Neuronal stem cell (in vitro differentiated cells): Measurements from ENCODE around the gene HAND2. TPM values are rescaled to one million over a fixed set of nuclear protein-coding genes. Genes with fewer than 3 reads are reported as not detected.

Source experiments
- DNase-seq: peaks from one replicate; pipeline ENCODE4 v3.0.0-alpha.2; 2013; ENCODE audit warnings: low spot score
- H2AFZ ChIP-seq: one replicate; pipeline ENCODE4 v1.6.1; 2013; ENCODE audit warnings: mild to moderate bottlenecking, low read length, inconsistent platforms
- H2AK5ac ChIP-seq: 2 replicates; pipeline ENCODE4 v1.6.1; 2013; ENCODE audit warnings: low read depth, mild to moderate bottlenecking, inconsistent platforms, low read length, moderate library complexity, mixed read lengths
- H2BK120ac ChIP-seq: 2 replicates; pipeline ENCODE4 v1.6.1; 2013; ENCODE audit warnings: low read depth, mild to moderate bottlenecking, inconsistent platforms, low read length, moderate library complexity, mixed read lengths
- H2BK12ac ChIP-seq: one replicate; pipeline ENCODE4 v1.6.1; 2013; ENCODE audit warnings: low read length, inconsistent platforms
- H2BK15ac ChIP-seq: 2 replicates; pipeline ENCODE4 v1.6.1; 2013; ENCODE audit warnings: mild to moderate bottlenecking, low read length, inconsistent platforms, mixed read lengths
- H2BK5ac ChIP-seq: one replicate; pipeline ENCODE4 v1.6.1; 2013; ENCODE audit warnings: inconsistent platforms, mild to moderate bottlenecking, low read length, moderate library complexity
- H3K14ac ChIP-seq: one replicate; pipeline ENCODE4 v1.6.1; 2013; ENCODE audit warnings: low read length, inconsistent platforms
- H3K18ac ChIP-seq: 2 replicates; pipeline ENCODE4 v1.6.1; 2013; ENCODE audit warnings: low read length, inconsistent platforms
- H3K23ac ChIP-seq: 2 replicates; pipeline ENCODE4 v1.6.1; 2013; ENCODE audit warnings: low read depth, mild to moderate bottlenecking, mixed read lengths, low read length, inconsistent platforms; ENCODE audit not compliant: poor library complexity
- H3K27ac ChIP-seq: replicated peaks from 3 replicates; pipeline ENCODE4 v1.5.1; 2013; ENCODE audit warnings: low read length, inconsistent platforms
- H3K27me3 ChIP-seq, 3 experiments: 2 replicates each; pipeline ENCODE4 v1.6.1; 2013; ENCODE audit warnings: low read length in 3 of 3, mild to moderate bottlenecking in 2 of 3, inconsistent platforms in 1 of 3, low read depth in 1 of 3, mixed read lengths in 1 of 3, moderate library complexity in 1 of 3; ENCODE audit not compliant: control insufficient read depth in 3 of 3, insufficient read depth in 3 of 3
- H3K36me3 ChIP-seq, 2 donors: replicated peaks in 1 of 2; 2 replicates each; pipeline ENCODE4 v1.6.1; 2013; ENCODE audit warnings: low read length in 2 of 2; ENCODE audit not compliant: control insufficient read depth in 2 of 2, insufficient read depth in 2 of 2
- H3K4ac ChIP-seq: 2 replicates; pipeline ENCODE4 v1.6.1; 2013; ENCODE audit warnings: inconsistent platforms, mild to moderate bottlenecking, low read length, moderate library complexity
- H3K4me1 ChIP-seq, 2 donors: 1 replicate in 1 of 2; 2 replicates in 1 of 2; pipeline ENCODE4 v1.6.1; 2013; ENCODE audit warnings: low read length in 2 of 2, low read depth in 1 of 2; ENCODE audit not compliant: control insufficient read depth in 2 of 2, insufficient read depth in 1 of 2
- H3K4me2 ChIP-seq: one replicate; pipeline ENCODE4 v1.6.1; 2013; ENCODE audit warnings: mild to moderate bottlenecking, low read length, inconsistent platforms; ENCODE audit not compliant: insufficient read depth, poor library complexity, severe bottlenecking
- H3K4me3 ChIP-seq, 2 donors: 2 replicates each; pipeline ENCODE4 v1.5.1; 2013; ENCODE audit warnings: low read length in 2 of 2, mild to moderate bottlenecking in 2 of 2, inconsistent platforms in 1 of 2, moderate library complexity in 1 of 2
- H3K79me1 ChIP-seq: one replicate; pipeline ENCODE4 v1.6.1; 2013; ENCODE audit warnings: low read depth, mild to moderate bottlenecking, inconsistent platforms, low read length, moderate library complexity
- H3K9ac ChIP-seq: one replicate; pipeline ENCODE4 v1.6.1; 2013; ENCODE audit warnings: mild to moderate bottlenecking, low read depth, low read length, inconsistent platforms; ENCODE audit not compliant: poor library complexity
- H3K9me3 ChIP-seq, 2 donors: replicated peaks in 1 of 2; 2 replicates each; pipeline versions ENCODE3 to v1.6.1; 2013; ENCODE audit warnings: low read length in 2 of 2, mild to moderate bottlenecking in 2 of 2, inconsistent platforms in 1 of 2, low read depth in 1 of 2, mixed read lengths in 1 of 2, moderate library complexity in 1 of 2; ENCODE audit not compliant: control insufficient read depth in 2 of 2, insufficient read depth in 1 of 2
- H4K8ac ChIP-seq: one replicate; pipeline ENCODE4 v1.6.1; 2013; ENCODE audit warnings: low read depth, mild to moderate bottlenecking, inconsistent platforms, low read length, moderate library complexity
- H4K91ac ChIP-seq: one replicate; pipeline ENCODE4 v1.6.1; 2013; ENCODE audit warnings: low read length, low read depth, mild to moderate bottlenecking, inconsistent platforms; ENCODE audit not compliant: poor library complexity
- WGBS, 2 donors: extraction: QIAGEN DNeasy Blood & Tissue Kit; methylation state at CpG; one replicate each; pipeline ENCODE4 v1.1.7; 2013; ENCODE audit warnings: missing lambda C conversion rate in 2 of 2, mixed read lengths in 1 of 2; ENCODE audit not compliant: insufficient read length in 2 of 2, insufficient replicate concordance in 1 of 2; ENCODE audit errors: extremely low coverage in 2 of 2; 5-methylcytosine and 5-hydroxymethylcytosine counted together
- polyA plus RNA-seq, 2 experiments: library from polyadenylated mRNA; stranded (reverse); fragments of 200-250 nt; gene quantifications; one replicate each; pipeline ENCODE4 v1.2.3, GENCODE V29; 2013

Gene HAND2
- 0.06 TPM for polyA plus RNA-seq (2013, experiment 1 of 2)
- 0.12 TPM for polyA plus RNA-seq (2013, experiment 2 of 2)

- WGBS, 2 donors, result no CpG with 5 or more reads among the region's 81 CpGs
- Histone ChIP-seq H3K27me3 (peaks cover 68 to 97% (median 96%) of the 10 kb centered on the region in 3 experiments), H4K91ac (no peak within 1 kb of the TSS), H2AK5ac (no peak within 1 kb of the TSS), H3K79me1 (no peaks in the 10 kb centered on the region), H3K4ac (no peak within 1 kb of the TSS), H3K4me3 (peak within 1 kb of the TSS; percentile 41 to 78), H3K4me1 (peaks cover 0 to 3% of the 10 kb centered on the region in 2 donors), H2AFZ (peak within 1 kb of the TSS; percentile 98), H3K27ac (no peak within 1 kb of the TSS), H3K14ac (no peak within 1 kb of the TSS), H3K18ac (peak within 1 kb of the TSS; percentile 55), H4K8ac (no peak within 1 kb of the TSS), H2BK12ac (no peak within 1 kb of the TSS), H3K23ac (no peak within 1 kb of the TSS), H3K4me2 (peak within 1 kb of the TSS; percentile 94), H2BK5ac (no peak within 1 kb of the TSS), H3K9me3 (peaks cover 3 to 7% of the 10 kb centered on the region in 2 donors), H2BK15ac (no peak within 1 kb of the TSS), H2BK120ac (no peak within 1 kb of the TSS), H3K36me3 (no peaks in the 10 kb centered on the region), H3K9ac (peak within 1 kb of the TSS; percentile 74)
- peak; percentile 59 for DNase-seq
Measured at GRCh38 chr4:173529477-173530325, at the start of gene HAND2. TSS of gene HAND2 (minus strand) at chr4:173530229. CDS start at chr4:173529289, 940 bp downstream.

GRCh38 chr4:173578956-173579355 is 48.9 kb upstream of the HAND2 start:
- no peak overlapping the region for H4K91ac ChIP-seq
- no peak overlapping the region for H3K14ac ChIP-seq
- H2BK5ac ChIP-seq, result no peak overlapping the region
- H2AFZ ChIP-seq, result no peak overlapping the region
- H3K36me3 ChIP-seq, result no peaks in the 10 kb centered on the region
- peaks cover 0 to 2% of the 10 kb centered on the region in 2 donors for H3K9me3 ChIP-seq
- no peak for DNase-seq
- H3K23ac ChIP-seq, result no peak overlapping the region
- H4K8ac ChIP-seq, result no peak overlapping the region
- H3K4me2 ChIP-seq, result no peak overlapping the region
- H3K4me1 ChIP-seq, result no peaks in the 10 kb centered on the region
- no CpG with 5 or more reads among the region's 7 CpGs for WGBS, 2 donors
- H3K4me3 ChIP-seq, result no peak overlapping the region
- no peak overlapping the region for H2AK5ac ChIP-seq
- peaks cover 0 to 3% (median 0%) of the 10 kb centered on the region in 3 experiments for H3K27me3 ChIP-seq
- H3K27ac ChIP-seq, result no peak overlapping the region
- no peak overlapping the region for H2BK12ac ChIP-seq
- no peak overlapping the region for H2BK120ac ChIP-seq
- peaks cover 1% of the 10 kb centered on the region for H3K79me1 ChIP-seq
- H2BK15ac ChIP-seq, result no peak overlapping the region
- H3K4ac ChIP-seq, result no peak overlapping the region
- H3K18ac ChIP-seq, result no peak overlapping the region
- no peak overlapping the region for H3K9ac ChIP-seq

- no peak for DNase-seq
Measured at GRCh38 chr4:173577963-173578362, 47.9 kb upstream of the HAND2 start.

GRCh38 chr4:173575482-173576152 is 45.6 kb upstream of the HAND2 start:
- Histone ChIP-seq H3K27me3 (peaks cover 0 to 3% (median 0%) of the 10 kb centered on the region in 3 experiments), H3K9me3 (no peaks in the 10 kb centered on the region), H4K8ac (no peak overlapping the region), H3K4me3 (no peak overlapping the region), H2AFZ (no peak overlapping the region), H3K4me2 (no peak overlapping the region), H3K23ac (no peak overlapping the region), H2BK5ac (no peak overlapping the region), H3K79me1 (no peaks in the 10 kb centered on the region), H3K27ac (no peak overlapping the region), H4K91ac (no peak overlapping the region), H3K14ac (no peak overlapping the region), H2BK120ac (no peak overlapping the region), H3K4me1 (no peaks in the 10 kb centered on the region), H2BK12ac (no peak overlapping the region), H3K9ac (no peak overlapping the region), H2BK15ac (no peak overlapping the region), H3K4ac (no peak overlapping the region), H3K36me3 (no peaks in the 10 kb centered on the region), H3K18ac (no peak overlapping the region), H2AK5ac (no peak overlapping the region)
- WGBS, 2 donors, result no CpG with 5 or more reads among the region's 5 CpGs
- DNase-seq, result no peak

More at GRCh38 chr4:173577963-173578362, 47.9 kb upstream of the HAND2 start:
- Histone ChIP-seq H3K4me2 (no peak overlapping the region), H3K18ac (no peak overlapping the region), H2BK120ac (no peak overlapping the region), H3K27me3 (peaks cover 0 to 3% (median 0%) of the 10 kb centered on the region in 3 experiments), H3K36me3 (no peaks in the 10 kb centered on the region), H2AK5ac (no peak overlapping the region), H3K4ac (no peak overlapping the region), H3K14ac (no peak overlapping the region), H3K9ac (no peak overlapping the region), H3K27ac (no peak overlapping the region), H4K8ac (no peak overlapping the region), H2AFZ (peak overlapping the region; percentile 39), H2BK12ac (no peak overlapping the region), H3K79me1 (peaks cover 1% of the 10 kb centered on the region), H2BK5ac (no peak overlapping the region), H3K4me3 (no peak overlapping the region), H4K91ac (no peak overlapping the region), H3K9me3 (peaks cover 0 to 2% of the 10 kb centered on the region in 2 donors), H3K4me1 (no peaks in the 10 kb centered on the region), H3K23ac (no peak overlapping the region), H2BK15ac (no peak overlapping the region)
- no CpG with 5 or more reads among the region's 5 CpGs for WGBS, 2 donors
